Heart left ventricle (tissue), 13 donors: ENCODE measurements around the gene ZBTB3.
A peak's percentile ranks its signal among the peaks of the same experiment; 100 is the strongest.

Experiments
- CTCF ChIP-seq, 12 donors: fragments of 200-600 bp; sonication (generic) in 4 of 12; IDR thresholded peaks; one replicate each; pipeline versions ENCODE4 v1.5.0 to v1.8.0; 2018 to 2022; ENCODE audit warnings: antibody characterized with exemption in 12 of 12, mild to moderate bottlenecking in 5 of 12
- POLR2A ChIP-seq, 2 donors: fragments of 450-650 bp; IDR thresholded peaks; one replicate each; pipeline ENCODE4 v1.6.1; 2017; ENCODE audit warnings: antibody characterized with exemption in 2 of 2, mild to moderate bottlenecking in 2 of 2, moderate library complexity in 2 of 2
- donor health status: ischemic (EF 13 %, LVEDD 7.1; RV severe dilation, severe dysfunction).
- donor health status: DM: no; HTN: yes; CAD: no.
- donor health status: DM: no; HTN: no; CAD: no.
- donor health status: ischemic (EF 25% LVEDD 6.9; RV normal size, moderate dysfunction).
- donor health status: ischemic (EF 25% LVEDD 5.7; RV mildly dilated, moderate dysfunction).
- donor health status: ischemic (EF 35%, LVEDD 5.7; RV mildly dilated, moderate dysfunction).
- donor health status: nonischemic (EF 11% LVEDD 7.7; RV severe dilation, severe dysfunction).
- donor health status: DM: yes; HTN: yes; CAD: no.
- donor health status: PGD.
- donor health status: ischemic (EF 29% LVEDD 5.4; RV normal size, mild dysfunction).
- donor health status: nonischemic (EF 23%, LVEDD 6.1; RV moderate dilation, normal function).

DNA sequence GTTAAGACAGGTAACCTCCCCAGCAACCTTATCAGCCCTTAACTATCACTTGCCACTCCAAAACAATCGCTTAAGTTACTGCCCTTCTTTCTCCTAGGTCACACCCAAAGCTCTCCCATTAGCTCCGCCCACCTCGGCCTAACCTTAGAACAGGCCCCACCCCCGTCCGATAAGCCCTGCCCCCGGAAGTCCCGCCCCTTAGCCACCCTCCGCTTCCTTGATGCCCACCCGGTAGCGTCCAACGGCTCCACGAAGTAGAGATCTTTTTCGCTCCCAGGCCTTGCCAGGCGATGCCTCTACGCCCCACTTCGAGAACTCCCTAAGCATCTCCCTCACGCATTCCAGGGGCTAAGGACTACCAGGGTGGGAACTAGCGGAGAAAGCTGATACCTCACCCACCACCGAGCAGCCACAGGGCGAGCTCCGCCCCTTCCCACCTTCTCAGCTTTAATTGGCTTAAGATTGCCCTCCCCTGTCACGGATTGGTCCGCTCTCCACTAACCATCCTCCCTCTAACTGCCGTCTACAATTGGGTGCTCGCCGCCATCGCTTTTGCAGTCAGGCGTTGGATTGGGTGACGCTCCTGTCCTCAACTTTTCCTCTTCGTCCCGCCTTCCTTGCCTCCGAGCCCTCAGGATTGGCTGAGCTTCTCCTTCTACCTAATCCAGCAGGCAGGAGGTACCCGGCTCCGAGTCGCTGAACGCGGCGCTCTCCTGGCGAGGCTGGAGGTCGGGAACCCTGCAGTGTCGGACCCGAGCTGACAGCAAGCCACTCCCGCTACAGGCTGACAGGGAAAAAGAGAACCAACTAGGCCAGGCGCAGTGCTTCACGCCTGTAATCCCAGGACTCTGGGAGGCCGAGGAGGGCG is at the start of gene ZBTB3:
- TF ChIP-seq POLR2A (IDR thresholded peaks at IDR 0.05) = peak in 1 of 2 donors; percentile 74
- TF ChIP-seq CTCF (IDR thresholded peaks at IDR 0.05) = peak in 1 of 12 donors; percentile 13
